Measurements from ENCODE around the gene MYH10.

GRCh38 chr17:8577868-8578267 lies 52.7 kb downstream of the MYH10 start:
- TF ChIP-seq ZNF214 (tag by site-specific recombination; IDR thresholded peaks at IDR 0.05; ENCODE audit: borderline replicate concordance) (no peak), YY1 (tag by site-specific recombination; IDR thresholded peaks at IDR 0.05) (no peak), ZEB2 (tag by site-specific recombination; IDR thresholded peaks at IDR 0.05) (no peak), ZNF792 (tag by site-specific recombination; IDR thresholded peaks at IDR 0.05) (no peak), ZNF274 (IDR thresholded peaks at IDR 0.05; ENCODE audit: low read length) (no peak), ZNF274 (tag by site-specific recombination; IDR thresholded peaks at IDR 0.05; ENCODE audit: borderline replicate concordance) (no peak), ZNF140 (tag by site-specific recombination; IDR thresholded peaks at IDR 0.05) (no peak)
- TF ChIP-seq, protein P1, sequence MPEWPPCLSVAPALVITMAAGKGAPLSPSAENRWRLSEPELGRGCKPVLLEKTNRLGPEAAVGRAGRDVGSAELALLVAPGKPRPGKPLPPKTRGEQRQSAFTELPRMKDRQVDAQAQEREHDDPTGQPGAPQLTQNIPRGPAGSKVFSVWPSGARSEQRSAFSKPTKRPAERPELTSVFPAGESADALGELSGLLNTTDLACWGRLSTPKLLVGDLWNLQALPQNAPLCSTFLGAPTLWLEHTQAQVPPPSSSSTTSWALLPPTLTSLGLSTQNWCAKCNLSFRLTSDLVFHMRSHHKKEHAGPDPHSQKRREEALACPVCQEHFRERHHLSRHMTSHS (tag by site-specific recombination; IDR thresholded peaks at IDR 0.05) = no peak
- TF ChIP-seq, protein P2, sequence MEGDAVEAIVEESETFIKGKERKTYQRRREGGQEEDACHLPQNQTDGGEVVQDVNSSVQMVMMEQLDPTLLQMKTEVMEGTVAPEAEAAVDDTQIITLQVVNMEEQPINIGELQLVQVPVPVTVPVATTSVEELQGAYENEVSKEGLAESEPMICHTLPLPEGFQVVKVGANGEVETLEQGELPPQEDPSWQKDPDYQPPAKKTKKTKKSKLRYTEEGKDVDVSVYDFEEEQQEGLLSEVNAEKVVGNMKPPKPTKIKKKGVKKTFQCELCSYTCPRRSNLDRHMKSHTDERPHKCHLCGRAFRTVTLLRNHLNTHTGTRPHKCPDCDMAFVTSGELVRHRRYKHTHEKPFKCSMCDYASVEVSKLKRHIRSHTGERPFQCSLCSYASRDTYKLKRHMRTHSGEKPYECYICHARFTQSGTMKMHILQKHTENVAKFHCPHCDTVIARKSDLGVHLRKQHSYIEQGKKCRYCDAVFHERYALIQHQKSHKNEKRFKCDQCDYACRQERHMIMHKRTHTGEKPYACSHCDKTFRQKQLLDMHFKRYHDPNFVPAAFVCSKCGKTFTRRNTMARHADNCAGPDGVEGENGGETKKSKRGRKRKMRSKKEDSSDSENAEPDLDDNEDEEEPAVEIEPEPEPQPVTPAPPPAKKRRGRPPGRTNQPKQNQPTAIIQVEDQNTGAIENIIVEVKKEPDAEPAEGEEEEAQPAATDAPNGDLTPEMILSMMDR (tag by site-specific recombination; IDR thresholded peaks at IDR 0.05) = no peak
- TF ChIP-seq, protein P3, sequence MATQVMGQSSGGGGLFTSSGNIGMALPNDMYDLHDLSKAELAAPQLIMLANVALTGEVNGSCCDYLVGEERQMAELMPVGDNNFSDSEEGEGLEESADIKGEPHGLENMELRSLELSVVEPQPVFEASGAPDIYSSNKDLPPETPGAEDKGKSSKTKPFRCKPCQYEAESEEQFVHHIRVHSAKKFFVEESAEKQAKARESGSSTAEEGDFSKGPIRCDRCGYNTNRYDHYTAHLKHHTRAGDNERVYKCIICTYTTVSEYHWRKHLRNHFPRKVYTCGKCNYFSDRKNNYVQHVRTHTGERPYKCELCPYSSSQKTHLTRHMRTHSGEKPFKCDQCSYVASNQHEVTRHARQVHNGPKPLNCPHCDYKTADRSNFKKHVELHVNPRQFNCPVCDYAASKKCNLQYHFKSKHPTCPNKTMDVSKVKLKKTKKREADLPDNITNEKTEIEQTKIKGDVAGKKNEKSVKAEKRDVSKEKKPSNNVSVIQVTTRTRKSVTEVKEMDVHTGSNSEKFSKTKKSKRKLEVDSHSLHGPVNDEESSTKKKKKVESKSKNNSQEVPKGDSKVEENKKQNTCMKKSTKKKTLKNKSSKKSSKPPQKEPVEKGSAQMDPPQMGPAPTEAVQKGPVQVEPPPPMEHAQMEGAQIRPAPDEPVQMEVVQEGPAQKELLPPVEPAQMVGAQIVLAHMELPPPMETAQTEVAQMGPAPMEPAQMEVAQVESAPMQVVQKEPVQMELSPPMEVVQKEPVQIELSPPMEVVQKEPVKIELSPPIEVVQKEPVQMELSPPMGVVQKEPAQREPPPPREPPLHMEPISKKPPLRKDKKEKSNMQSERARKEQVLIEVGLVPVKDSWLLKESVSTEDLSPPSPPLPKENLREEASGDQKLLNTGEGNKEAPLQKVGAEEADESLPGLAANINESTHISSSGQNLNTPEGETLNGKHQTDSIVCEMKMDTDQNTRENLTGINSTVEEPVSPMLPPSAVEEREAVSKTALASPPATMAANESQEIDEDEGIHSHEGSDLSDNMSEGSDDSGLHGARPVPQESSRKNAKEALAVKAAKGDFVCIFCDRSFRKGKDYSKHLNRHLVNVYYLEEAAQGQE (tag by site-specific recombination; IDR thresholded peaks at IDR 0.05) = no peak
